ENCODE results near the gene BOLL.
A peak's percentile ranks its signal among the peaks of the same experiment; 100 is the strongest.
"Not testable (repeated sequence)": the region's sequence is repeated elsewhere in the genome, so short reads cannot be mapped to it uniquely, and the experiment has no call there.

BOLL gene

DNA sequence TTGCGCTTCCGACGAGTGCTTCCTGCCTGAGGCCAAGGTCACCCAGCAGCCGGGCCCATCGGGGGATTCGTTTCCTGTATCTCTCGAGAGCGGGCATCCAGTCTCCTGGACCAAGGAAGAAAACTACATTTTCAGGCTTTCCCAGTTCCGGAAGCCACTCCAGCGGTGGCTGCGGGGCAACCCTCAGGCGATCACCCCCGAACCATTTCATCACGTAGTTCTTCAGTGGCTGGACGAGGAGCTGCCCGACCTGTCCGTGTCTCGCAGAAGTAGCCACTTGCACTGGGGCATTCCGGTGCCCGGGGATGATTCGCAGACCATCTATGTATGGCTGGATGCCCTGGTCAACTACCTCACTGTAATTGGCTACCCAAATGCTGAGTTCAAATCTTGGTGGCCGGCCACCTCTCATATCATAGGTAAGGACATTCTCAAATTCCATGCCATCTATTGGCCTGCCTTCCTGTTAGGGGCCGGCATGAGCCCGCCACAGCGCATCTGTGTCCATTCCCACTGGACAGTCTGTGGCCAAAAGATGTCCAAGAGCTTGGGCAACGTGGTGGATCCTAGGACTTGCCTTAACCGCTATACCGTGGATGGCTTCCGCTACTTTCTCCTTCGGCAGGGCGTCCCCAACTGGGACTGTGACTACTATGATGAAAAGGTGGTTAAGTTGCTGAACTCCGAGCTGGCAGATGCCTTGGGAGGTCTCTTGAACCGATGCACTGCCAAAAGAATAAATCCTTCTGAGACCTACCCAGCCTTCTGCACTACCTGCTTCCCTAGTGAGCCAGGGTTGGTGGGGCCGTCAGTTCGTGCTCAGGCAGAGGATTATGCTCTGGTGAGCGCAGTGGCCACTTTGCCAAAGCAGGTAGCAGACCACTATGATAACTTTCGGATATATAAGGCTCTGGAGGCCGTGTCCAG, 78.9 kb downstream of the BOLL start:
- no peak for DNase-seq

DNA sequence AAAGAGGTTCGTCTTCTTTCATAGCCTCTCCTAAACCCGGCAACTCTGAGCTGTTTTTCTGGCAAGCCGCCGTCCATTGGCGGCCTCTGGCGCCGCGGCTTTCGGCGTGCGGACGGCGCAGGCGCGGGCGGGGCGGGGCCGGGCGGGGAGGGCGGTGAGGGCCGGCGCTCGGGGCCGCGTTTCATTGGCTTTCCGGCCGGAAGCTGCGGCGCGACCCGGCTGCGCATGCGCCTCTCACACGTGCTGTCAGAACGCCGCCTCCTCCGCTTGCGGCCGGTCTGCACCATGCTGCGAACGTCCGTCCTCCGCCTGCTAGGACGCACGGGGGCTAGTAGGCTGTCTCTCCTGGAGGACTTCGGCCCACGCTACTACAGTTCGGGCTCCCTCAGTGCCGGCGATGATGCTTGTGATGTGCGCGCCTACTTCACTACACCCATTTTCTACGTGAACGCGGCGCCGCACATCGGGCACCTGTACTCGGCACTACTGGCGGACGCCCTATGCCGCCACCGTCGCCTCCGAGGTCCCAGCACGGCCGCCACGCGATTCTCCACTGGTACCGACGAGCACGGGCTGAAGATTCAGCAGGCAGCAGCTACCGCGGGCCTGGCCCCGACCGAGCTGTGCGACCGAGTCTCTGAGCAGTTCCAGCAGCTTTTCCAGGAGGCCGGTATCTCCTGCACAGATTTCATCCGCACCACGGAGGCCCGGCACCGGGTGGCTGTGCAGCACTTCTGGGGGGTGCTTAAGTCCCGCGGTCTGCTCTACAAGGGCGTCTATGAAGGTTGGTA, 79.8 kb downstream of the BOLL start, which contains the start of gene MARS2:
Gene MARS2, plus strand, starts transcription at position 249 of the 791 bp plus-strand sequence. Its CDS starts 37 bp downstream, at position 286.
- DNase-seq: peak; percentile 90 to 95

DNA sequence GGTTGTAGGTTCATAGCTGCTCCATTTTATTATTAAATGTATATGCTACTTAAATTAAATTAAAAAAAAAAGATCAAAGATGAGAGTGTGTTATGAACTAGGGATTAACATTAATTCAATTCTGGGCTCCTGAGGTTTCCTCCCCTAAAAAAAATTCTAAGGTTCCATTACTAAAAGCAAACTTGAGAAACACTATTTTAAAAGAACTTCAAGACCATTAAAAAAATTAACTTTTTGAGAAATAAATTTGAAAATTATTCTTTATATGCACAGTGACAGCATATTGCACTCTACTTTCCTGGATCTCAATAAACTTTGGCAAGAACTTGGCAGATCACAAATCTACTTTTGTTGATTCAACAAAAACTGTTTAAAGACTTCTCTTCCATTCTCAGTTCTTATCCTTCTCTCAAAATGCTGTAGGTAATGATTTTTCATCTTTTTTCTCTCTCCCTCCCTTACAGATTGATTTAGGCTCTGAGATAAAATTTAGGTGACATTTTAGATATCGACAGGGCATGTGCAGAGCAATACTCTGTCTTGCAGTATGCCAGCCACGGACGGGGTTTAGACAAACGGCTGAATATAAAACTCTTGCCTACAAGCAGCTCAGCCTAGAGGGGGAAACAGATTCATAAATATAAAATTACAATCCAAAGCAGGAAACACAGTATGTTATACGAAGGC, 80.5 kb downstream of the BOLL start:
- DNase-seq: no peak

DNA sequence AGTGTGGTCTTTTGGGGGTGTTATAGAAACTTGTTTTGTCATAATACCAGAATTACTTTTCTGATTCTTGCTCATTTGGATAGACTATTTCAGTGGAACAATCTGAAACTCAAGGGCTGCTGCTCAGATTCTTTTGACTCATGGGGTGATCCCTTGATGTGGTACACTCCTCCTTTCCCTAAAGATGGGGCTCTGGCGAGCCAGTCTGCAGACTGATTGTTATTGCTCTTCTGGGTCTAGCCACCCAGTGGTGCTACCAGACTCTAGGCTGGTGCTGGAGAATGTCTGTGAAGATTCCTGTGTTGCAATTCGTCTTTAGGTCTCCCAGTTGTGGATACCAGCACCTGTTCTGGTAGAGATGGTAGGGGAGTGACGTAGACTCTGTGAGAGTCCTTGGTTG, 84.2 kb downstream of the BOLL start:
- DNase-seq: no peak

DNA sequence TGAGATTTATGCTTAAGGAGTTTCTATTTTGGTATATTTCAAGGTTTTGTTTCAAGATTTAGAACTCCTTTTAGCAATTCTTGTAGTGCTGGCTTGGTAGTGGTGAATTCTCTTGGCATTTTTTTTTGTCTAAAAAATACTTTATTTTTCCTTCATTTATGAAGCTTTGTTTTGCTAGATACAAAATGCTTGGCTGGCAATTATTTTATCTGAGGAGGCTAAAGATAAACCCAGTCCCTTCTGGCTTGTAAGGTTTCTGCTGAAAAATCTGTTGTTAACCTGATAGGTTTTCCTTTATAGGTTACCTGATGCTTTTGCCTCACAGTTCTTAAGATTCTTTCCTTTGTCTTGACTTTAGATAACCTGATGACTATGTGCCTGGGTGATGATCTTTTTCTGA, 85.4 kb downstream of the BOLL start:
- DNase-seq: not testable (repeated sequence)

DNA sequence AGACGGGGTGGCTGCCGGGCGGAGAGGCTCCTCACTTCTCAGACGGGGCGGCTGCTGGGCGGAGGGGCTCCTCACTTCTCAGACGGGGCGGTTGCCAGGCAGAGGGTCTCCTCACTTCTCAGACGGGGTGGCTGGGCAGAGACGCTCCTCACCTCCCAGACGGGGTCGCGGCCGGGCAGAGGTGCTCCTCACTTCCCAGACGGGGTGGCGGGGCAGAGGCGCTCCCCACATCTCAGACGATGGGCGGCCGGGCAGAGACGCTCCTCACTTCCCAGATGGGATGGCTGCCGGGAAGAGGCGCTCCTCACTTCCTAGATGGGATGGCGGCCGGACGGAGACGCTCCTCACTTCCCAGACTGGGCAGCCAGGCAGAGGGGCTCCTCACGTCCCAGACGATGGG, 88.5 kb downstream of the BOLL start:
- DNase-seq: not testable (repeated sequence)

DNA sequence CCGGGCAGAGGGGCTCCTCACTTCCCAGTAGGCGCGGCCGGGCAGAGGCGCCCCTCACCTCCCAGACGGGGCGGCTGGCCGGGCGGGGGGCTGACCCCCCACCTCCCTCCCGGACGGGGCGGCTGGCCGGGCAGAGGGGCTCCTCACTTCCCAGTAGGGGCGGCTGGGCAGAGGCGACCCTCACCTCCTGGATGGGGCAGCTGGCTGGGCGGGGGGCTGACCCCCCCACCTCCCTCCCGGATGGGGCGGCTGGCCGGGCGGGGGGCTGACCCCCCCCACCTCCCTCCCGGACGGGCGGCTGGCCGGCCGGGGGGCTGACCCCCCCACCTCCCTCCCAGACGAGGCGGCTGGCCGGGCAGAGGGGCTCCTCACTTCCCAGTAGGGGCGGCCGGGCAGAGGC, 89.1 kb downstream of the BOLL start:
- not testable (repeated sequence) for DNase-seq

DNA sequence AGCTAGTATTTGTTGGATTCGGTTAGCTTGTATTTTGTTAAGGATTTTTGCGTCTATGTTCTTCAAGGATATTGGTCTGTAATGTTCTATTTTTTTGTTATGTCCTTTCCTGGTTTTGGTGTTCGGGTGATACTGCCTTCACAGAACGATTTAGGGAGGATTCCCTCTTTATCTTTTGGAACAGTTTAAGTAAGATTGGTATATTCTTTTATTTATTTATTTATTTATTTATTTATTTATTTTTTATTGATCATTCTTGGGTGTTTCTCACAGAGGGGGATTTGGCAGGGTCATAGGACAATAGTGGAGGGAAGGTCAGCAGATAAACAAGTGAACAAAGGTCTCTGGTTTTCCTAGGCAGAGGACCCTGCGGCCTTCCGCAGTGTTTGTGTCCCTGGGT, 89.9 kb downstream of the BOLL start:
- DNase-seq: not testable (repeated sequence)

DNA sequence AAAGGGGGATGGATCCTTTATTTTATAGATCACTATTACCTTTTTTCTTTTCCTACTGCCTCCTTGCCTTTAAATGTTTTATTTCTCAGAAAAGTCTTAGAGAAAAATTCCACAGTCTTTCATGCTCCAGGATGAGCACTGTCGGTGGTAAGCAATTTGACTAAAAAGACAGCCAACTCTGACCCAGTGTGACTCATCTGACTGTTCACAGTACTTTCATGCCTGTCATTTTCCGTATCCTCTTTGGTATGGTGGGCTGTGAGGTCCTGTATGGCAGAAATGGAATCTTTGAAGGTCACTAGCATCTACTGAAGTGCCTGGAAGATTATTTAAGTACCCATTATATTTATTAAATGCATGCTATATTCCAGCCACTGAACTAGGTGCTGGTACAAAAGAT, 107.6 kb downstream of the BOLL start:
- DNase-seq: no peak

DNA sequence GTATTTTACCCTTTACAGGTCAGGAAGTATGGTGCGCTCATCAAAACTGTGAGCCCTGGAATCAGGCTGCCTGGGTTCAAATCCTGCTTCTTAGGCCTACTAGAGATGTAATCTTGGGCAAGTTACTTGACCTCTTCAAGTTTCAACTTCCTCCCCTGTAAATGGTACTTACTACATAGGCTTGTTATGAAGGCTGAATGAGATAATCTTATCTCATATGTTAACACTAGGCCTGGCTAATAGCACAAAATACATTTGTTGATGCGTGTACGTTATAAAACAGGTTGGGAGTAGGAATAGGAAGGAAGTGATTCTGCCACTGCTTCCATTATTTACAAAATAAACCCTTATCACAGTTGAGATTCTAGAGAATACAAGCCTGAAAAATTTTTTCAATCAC, 108.1 kb downstream of the BOLL start:
- DNase-seq: no peak
